NCI-H1105 treated with DMSO at 0.1 percent for 48 hours (cell line): ENCODE data around the gene PI4KA.
"Not testable (repeated sequence)": the region's sequence is repeated elsewhere in the genome, so short reads cannot be mapped to it uniquely, and the experiment has no call there.

Experiments used
- DNase-seq: peaks from one replicate; lab custom pipeline; 2025; lab: John Stamatoyannopoulos, UW

The PI4KA gene

DNA sequence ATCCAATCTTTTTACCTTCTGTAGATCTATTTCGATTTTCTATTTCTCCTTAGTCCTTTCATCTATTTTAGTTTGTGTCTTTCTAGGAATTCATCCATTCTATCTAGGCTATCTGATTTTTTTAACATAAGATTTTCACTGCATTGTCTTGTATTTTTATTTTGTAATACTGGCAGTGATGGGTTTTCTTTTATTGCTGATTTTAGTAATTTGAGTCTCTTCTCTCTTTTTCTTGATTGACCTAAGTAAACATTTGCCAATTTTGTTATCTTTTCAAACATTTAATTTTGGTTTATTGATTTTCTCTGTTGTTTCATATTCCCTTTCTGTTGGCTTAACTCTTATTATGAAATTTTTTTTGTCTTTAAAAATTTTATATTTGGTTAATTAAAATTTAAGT is 192.1 kb downstream of the PI4KA start:
- DNase-seq = no peak

DNA sequence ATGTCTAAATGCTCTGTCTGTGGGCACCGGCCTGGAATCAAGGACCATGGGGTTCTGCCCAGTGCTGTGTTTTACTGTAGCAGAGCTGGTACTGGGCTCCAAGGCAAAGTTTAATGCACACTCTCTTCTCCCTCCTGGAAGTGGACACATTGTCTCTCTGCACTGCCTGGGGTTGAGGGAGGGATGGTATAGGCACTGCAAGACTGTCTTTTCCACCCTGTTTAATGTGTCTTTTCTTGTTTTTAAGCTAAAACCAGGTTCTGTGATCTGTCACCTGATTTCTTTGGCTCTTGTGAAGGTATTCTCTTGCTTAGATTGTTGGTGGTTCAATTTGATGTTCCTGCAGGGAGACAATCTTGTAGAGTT is 194.0 kb downstream of the PI4KA start:
- no peak for DNase-seq

DNA sequence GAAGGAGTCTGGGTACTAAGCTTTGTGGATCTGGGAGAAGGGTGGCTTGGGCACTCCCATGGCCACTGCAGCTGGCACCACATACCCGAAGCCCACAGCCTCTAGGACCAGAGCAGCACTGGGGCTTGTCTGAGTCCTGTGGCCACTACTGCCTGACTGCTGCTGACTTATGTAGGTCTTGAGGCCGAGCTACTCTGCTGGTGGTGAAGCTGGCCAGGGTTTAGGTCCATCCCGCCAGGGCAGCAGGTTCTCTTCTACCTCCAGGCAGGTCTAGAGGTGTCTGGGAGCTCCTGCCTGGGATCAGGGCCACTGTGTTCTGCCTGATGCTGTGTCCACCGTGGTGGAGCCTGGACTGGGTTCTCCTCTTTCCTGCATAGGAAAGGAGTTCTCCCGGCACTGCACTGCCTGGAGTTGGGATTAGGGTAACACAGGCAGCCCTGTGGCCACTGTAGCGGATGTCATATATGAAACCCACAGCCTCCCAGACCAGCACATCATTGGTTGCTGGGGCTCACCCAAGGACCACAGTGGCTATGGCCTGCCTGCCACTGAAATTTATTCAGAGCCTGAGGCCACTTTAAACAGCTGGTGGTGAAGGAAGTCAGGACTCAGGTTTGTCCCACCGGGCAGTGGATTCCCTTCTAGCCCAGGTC is 194.5 kb downstream of the PI4KA start:
- DNase-seq = no peak

DNA sequence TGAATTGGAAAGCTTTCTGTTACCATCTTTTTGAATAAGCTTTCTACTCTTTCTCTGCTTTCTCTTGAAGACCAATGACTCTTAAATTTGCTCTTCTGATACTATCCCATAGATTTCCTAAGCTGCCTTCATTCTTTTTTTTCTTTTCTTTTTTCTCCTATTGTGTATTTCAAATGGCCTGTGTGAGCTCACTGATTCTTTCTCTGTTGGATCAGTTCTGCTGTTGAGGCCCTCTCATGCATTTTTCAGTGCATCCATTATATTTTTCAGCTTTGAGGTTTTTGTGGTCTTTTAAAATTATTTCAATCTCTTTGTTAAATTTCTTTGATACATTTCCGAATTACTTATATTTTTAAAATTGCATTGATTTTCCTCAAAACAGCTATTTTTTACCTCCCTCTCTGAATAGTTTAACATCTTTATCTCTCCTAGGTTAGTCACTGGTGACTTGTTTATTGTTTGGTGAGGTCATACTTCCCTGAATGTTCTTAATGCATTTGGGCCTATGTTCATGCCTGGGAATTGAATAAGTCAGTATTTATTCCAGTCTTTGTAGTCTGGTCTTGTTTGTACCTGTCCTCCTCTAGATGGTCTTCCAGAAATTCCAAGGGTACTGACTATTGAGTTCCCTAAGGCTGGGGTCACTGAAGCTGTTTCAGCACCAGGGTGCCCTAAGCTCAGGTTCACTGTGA is 195.3 kb downstream of the PI4KA start:
- DNase-seq = no peak

DNA sequence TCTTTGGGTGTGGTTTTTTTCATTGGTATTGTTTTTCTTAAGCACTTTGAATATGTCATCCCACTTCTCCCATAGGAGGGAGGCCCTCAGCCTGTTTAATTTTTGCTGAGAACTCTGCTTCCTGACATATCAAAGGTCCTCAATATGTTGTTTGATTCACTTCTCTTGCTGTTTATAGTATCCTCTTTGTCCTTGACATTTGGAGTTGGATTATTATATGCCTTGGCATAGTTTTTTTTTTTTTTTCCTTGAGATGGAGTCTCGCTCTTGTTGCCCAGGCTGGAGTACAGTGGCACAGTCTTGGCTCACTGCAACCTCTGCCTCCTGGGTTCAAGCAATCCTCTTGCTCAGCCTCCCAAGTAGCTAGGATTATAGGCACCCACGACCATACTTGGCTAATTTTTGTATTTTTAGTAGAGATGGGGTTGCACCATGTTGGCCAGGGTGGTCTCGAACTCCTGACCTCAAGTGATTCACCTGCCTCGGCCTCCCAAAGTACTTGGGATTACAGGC is 196.0 kb downstream of the PI4KA start:
- DNase-seq = not testable (repeated sequence)

DNA sequence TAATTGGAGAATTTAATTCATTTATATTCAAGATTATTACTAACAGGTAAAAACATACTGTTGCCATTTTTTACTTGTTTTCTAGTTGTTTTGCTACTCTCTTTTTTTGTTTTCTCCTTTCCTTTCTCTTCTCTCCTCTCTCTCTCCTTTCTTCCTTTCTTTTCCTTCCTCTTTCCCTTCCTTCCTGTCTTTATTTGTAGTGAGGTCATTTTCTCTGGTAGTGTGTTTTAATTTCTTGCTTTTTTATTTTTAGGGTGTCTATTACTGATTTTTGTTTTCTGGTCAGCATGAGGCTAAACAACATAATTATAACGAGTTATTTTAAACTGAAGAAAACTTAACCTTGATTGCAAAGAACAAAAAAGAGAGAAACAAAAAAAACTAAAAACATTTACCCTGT is 197.1 kb downstream of the PI4KA start:
- no peak for DNase-seq

DNA sequence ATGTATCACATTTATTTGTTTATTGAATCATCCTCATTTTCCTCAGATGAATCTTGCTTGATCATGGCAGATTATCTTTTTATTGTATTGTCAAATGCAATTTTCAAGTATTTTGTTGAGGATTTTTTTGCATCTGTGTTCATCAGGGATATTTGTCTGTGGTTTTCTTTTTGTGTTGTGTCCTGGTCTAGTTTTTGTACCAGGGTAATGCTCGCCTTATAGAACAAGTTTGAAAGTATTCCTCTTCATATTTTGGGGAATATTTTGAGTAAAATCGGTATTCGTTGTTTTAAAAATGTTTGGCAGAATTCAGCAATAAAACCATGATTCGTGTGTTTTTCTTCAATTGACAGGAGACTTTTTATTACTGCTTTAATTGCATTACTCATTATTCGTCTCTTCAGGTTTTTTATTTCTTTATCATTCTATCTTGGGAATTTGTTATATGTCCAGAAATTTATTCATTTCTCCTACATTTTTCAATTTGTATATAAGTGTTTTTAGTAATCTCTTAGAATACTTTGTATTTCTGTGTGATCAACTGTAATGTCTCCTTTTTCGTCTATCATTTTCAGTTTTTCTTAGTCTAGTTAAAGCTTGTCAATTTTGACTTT is 198.1 kb downstream of the PI4KA start:
- no peak for DNase-seq

DNA sequence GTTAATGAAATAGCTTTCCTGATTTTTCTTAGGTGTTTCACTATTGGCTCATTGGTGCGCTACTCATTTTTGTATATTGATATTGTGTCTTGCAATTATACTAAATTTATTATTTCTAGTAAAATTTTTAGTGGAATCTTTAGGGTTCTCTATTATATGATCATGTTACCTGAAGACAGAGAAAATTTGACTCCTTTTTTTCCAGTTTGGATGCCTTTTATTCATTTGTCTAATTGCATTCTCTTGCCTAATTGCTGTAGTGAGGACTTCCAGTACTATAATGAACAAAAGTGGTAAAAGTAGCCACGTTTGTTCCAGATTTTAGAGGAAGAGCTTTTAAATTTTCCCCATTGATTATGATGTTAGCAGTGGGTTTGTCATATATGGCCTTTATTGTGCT is 198.7 kb downstream of the PI4KA start:
- DNase-seq = no peak

DNA sequence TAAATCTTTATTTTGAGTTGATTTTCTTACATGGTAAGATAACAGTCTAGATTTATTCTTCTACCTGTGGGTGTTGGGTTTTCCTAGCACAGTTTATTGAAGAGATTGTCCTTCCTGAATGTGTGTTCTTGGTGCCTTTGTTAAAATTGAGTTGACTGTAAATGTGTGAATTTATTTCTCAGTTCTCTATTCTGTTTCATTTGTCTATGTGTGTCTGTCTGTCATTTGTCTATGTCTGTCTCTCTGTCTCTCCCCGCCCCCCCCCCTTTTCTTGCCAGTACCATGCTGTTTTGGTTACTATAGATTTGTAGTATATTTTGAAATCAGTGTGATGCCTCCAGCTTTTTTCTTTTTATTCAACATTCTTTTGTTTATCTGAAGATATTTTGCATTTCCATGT is 199.4 kb downstream of the PI4KA start:
- no peak for DNase-seq

DNA sequence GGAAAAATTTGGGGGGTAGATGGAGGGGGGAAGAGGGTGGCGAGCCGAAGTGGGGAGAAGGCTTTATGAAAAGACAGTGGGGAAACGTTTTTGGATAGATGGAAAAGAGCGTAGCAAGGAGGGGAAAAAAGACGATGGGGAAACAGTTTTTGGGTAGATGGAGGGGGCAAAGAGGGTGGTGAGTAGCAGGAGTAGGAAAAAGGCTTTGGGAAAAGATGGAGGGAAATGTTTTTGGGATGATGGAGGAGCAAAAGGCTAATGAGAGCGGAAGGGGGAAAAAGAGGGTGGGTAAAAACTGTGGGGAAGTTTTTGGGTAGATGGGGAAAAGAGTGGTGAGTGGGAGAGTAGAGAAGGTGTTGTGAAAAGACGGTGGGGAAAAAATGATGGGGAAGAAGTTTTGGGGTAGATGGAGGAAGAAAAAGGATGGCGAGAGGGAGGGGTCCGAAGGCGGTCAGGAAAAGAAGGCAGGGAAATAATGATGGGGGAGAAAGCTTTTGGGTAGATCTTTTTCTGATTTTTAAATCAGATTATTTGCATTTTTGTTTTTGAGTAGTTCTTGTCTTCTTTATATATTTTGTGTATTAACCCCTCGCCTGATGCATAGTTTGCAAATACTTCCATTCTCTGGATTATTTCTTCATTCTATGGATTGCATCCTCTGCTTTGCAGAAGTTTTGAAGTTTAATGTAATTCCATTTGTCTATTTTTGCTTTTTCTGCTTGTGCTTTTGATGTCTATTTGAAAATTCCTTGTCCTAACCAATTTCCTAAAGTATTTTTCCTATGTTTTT is 200.0 kb downstream of the PI4KA start:
- DNase-seq = no peak

DNA sequence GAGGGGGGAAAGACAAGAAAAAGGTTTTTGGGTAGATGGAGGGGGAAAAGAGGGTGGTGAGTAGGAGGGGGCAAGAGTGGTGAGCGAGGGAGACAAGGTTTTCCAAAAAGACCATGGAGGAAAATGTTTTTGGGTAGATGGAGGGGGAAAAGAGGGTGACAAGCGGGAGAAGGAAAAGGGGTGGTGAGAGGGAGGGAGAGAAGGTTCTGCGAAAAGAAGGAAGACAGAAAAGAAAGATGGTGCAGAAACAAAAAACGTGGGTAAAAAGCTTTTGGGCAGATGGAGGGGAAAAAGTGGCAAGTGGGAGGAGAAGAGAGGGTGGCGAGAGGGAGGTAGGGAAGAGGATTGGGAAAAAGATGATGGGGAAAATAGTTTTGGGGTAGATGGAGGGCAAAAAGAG is 200.6 kb downstream of the PI4KA start:
- DNase-seq = no peak
